DOHH2 (cell line): Measurements from ENCODE around the gene TTLL3.
A peak's percentile ranks its signal among the peaks of the same experiment; 100 is the strongest.

Experiments
- H3F3A ChIP-seq: fragments of 200-600 bp; sonication (generic), shearing (Covaris generic); 2 replicates; pipeline ENCODE4 v1.6.0; 2016; ENCODE audit warnings: antibody characterized with exemption, mild to moderate bottlenecking; ENCODE audit not compliant: control insufficient read depth, insufficient read depth
- H3K27ac ChIP-seq: fragments of 200-600 bp; sonication (generic); 2 replicates; pipeline ENCODE4 v1.5.1; 2014; ENCODE audit warnings: low read depth, mild to moderate bottlenecking, low read length, moderate library complexity
- H3K27me3 ChIP-seq: fragments of 200-600 bp; sonication (generic); 2 replicates; pipeline ENCODE4 v1.6.1; 2014; ENCODE audit warnings: mild to moderate bottlenecking, low read length, mixed read lengths; ENCODE audit not compliant: control insufficient read depth
- H3K36me3 ChIP-seq: fragments of 200-600 bp; sonication (generic); 2 replicates; pipeline ENCODE4 v1.6.1; 2014; ENCODE audit warnings: mild to moderate bottlenecking, low read length, moderate library complexity, mixed read lengths; ENCODE audit not compliant: control insufficient read depth
- H3K4me1 ChIP-seq: fragments of 200-600 bp; sonication (generic); 2 replicates; pipeline ENCODE4 v1.6.1; 2014; ENCODE audit warnings: mild to moderate bottlenecking, low read length, mixed read lengths; ENCODE audit not compliant: control insufficient read depth
- H3K4me2 ChIP-seq: fragments of 200-600 bp; sonication (generic); 2 replicates; pipeline ENCODE4 v1.6.0; 2014; ENCODE audit warnings: mild to moderate bottlenecking, low read length, moderate library complexity
- H3K4me3 ChIP-seq: fragments of 200-600 bp; sonication (generic); 2 replicates; pipeline ENCODE4 v1.5.1; 2014; ENCODE audit warnings: mild to moderate bottlenecking, low read length, mixed read lengths
- H3K79me2 ChIP-seq: fragments of 200-600 bp; sonication (generic); 2 replicates; pipeline ENCODE4 v1.6.1; 2014; ENCODE audit warnings: mild to moderate bottlenecking, low read length, mixed read lengths; ENCODE audit not compliant: control insufficient read depth
- H3K9me2 ChIP-seq: fragments of 200-600 bp; sonication (generic); replicated peaks from 2 replicates; pipeline ENCODE4 v1.6.1; 2014; ENCODE audit warnings: mild to moderate bottlenecking, low read length, mixed read lengths; ENCODE audit not compliant: control insufficient read depth
- H3K9me3 ChIP-seq: fragments of 200-600 bp; sonication (generic); 2 replicates; pipeline ENCODE4 v1.6.1; 2014; ENCODE audit warnings: antibody characterized with exemption, low read length, mixed read lengths; ENCODE audit not compliant: control insufficient read depth, insufficient read depth
- H4K20me1 ChIP-seq: fragments of 200-600 bp; sonication (generic); 2 replicates; pipeline ENCODE4 v1.6.0; 2014; ENCODE audit warnings: low read depth, mild to moderate bottlenecking, antibody characterized with exemption, low read length, moderate library complexity; ENCODE audit not compliant: control insufficient read depth, insufficient read depth
- CTCF ChIP-seq: fragments of 200-600 bp; sonication (generic); IDR thresholded peaks from one replicate; pipeline ENCODE4 v1.5.1; 2014; ENCODE audit warnings: antibody characterized with exemption, mild to moderate bottlenecking, low read depth, low read length; ENCODE audit not compliant: poor library complexity, severe bottlenecking
- EZH2phosphoT487 ChIP-seq: fragments of 200-600 bp; sonication (generic); IDR thresholded peaks from 2 replicates; pipeline ENCODE4 v1.6.1; 2017; ENCODE audit warnings: borderline replicate concordance, mild to moderate bottlenecking, antibody characterized with exemption, low read length, moderate library complexity, mixed read lengths

TTLL3 gene

GRCh38 chr3:9768141-9768775, 41.8 kb upstream of the TTLL3 start:
- Histone ChIP-seq H3K4me1 (peaks cover 27% of the 10 kb centered on the region), H3K4me2 (peak overlapping the region; percentile 70; the same call in 1 of the 2 replicates), H3F3A (no peaks in the 10 kb centered on the region), H3K27ac (no peak overlapping the region), H3K4me3 (no peak overlapping the region; the same call in 1 of the 2 replicates), H3K79me2 (no peaks in the 10 kb centered on the region), H3K9me3 (no peaks in the 10 kb centered on the region), H4K20me1 (no peaks in the 10 kb centered on the region), H3K36me3 (no peaks in the 10 kb centered on the region), H3K9me2 (no peaks in the 10 kb centered on the region), H3K27me3 (peaks cover 11% of the 10 kb centered on the region)
- TF ChIP-seq CTCF (no peak), EZH2phosphoT487 (no peak)

DNA sequence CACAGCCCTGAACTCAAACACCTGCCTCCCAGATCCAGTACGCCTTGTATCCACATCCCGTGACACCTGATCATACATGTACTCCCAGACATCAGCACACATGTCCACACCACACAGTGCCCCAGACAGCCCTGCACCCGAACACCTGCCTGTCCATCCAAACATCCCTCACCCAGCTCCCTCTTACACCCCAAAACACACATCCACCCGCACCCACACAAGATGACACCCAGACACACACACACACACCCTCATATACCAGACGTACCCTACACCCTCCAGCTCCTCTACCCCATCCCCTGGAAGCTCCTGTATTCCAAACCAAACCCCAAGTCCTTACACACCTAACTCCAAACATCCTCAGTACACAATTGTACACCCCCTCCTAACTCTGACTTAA, 41.0 kb upstream of the TTLL3 start:
- TF ChIP-seq CTCF (no peak), EZH2phosphoT487 (no peak)
- H3K27ac ChIP-seq, result no peak overlapping the region
- no peaks in the 10 kb centered on the region for H3K79me2 ChIP-seq
- H3K9me3 ChIP-seq, result no peaks in the 10 kb centered on the region
- peaks cover 11% of the 10 kb centered on the region for H3K27me3 ChIP-seq
- H3K4me3 ChIP-seq, result peak overlapping the region; percentile 65
- no peaks in the 10 kb centered on the region for H3K36me3 ChIP-seq
- peaks cover 27% of the 10 kb centered on the region for H3K4me1 ChIP-seq
- no peaks in the 10 kb centered on the region for H3K9me2 ChIP-seq
- H4K20me1 ChIP-seq, result no peaks in the 10 kb centered on the region
- H3F3A ChIP-seq, result no peaks in the 10 kb centered on the region
- H3K4me2 ChIP-seq, result peak overlapping the region; percentile 70

DNA sequence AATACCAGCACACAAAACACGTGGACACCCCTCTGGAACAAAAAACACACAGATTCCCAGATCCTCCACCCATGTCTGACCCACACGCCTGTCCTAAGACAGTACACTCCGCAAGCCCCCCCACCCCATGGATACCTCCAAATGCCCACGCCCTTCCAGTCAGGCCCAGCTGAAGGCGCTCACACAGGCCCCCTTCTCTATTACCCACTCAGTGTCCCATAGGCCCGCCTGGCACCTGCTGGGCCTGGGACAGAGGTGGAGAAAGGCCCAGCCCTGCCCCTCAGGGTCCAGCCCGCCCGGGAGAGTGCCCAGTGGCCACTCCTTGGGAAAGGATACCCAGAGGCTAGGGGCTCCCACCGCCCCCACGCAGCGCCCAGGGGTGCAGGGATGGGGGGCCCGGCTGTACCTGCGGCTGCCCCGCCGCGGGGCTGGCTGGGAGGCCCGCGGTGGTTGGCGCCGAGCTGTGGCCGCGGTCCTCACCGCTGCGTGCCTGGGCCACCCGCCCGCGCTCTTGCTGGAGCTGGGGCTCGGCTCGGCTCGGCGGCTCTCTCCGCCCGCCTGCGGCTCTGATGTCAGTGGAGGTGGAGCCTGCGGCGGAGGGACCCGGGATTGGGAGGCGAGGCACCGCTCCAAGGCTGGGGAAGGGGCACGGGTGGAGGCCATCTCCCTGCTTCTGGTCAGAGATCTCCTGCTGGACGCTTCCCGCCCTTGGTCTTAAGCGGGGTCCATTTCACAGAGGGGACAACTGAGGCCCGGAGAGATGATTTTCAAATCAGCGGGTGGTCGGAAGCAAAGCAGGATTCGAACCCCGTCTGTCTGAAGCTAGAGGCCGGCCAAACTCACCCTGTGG, 40.4 kb upstream of the TTLL3 start, which contains the start of gene CAMK1:
CAMK1 (minus strand) TSS at position 522 of the 850 bp plus-strand sequence. CDS start 2,198 bp downstream, outside the sequence.
- no peaks in the 10 kb centered on the region for H3K9me2 ChIP-seq
- 0 out of 2 replicates have a peak, but pooled peaks cover 2% of the 10 kb centered on the region for H3F3A ChIP-seq
- no peaks in the 10 kb centered on the region for H4K20me1 ChIP-seq
- no peak within 1 kb of the TSS for H3K27ac ChIP-seq
- no peaks in the 10 kb centered on the region for H3K9me3 ChIP-seq
- H3K27me3 ChIP-seq, result peaks cover 11% of the 10 kb centered on the region
- H3K36me3 ChIP-seq, result no peaks in the 10 kb centered on the region
- H3K4me1 ChIP-seq, result peaks cover 27% of the 10 kb centered on the region
- peak within 1 kb of the TSS; percentile 70 for H3K4me2 ChIP-seq
- TF ChIP-seq EZH2phosphoT487, result no peak; the same call in 1 of the 2 replicates
- no peak for TF ChIP-seq CTCF
- no peaks in the 10 kb centered on the region for H3K79me2 ChIP-seq
- H3K4me3 ChIP-seq, result peak within 1 kb of the TSS; percentile 65
